Thyroid gland (tissue), 4 donors: ENCODE measurements around the gene PLXNA4.

Experiments
- POLR2A ChIP-seq, 2 donors: fragments of 450-650 bp; IDR thresholded peaks; one replicate each; pipeline ENCODE4 v1.6.1; 2017; ENCODE audit warnings: antibody characterized with exemption in 2 of 2, mild to moderate bottlenecking in 2 of 2, moderate library complexity in 1 of 2
- TF ChIP-seq, protein P1 (sequence below), 6 experiments: fragments of 200-600 bp in 3 of 6; fragments of 450-650 bp in 3 of 6; sonication (generic) in 3 of 6; IDR thresholded peaks; one replicate each; pipeline ENCODE4 v1.5.1; 2016 to 2019; ENCODE audit warnings: antibody characterized with exemption in 6 of 6, mild to moderate bottlenecking in 2 of 6, inconsistent platforms in 1 of 6, moderate library complexity in 1 of 6

DNA sequence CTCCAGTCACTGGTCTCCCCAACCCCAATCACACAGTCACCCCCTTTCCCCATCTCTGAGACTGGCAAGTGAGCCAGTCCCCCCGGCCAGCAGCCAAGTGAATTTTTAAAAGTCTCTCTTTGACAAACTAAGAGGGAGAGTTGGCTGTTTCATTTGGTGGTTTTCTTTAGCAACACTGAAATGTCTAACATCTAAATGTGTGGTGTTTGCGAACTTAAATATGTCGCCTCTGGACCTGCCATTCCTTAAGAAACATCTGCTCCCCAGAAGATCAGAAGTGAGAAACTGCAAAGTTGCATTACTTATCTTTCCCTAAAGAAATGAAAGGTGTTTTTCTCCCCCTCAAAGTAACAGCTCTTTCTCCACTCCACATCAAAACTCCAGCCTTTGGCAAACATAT is 34.7 kb upstream of the PLXNA4 start:
- TF ChIP-seq, protein P1, sequence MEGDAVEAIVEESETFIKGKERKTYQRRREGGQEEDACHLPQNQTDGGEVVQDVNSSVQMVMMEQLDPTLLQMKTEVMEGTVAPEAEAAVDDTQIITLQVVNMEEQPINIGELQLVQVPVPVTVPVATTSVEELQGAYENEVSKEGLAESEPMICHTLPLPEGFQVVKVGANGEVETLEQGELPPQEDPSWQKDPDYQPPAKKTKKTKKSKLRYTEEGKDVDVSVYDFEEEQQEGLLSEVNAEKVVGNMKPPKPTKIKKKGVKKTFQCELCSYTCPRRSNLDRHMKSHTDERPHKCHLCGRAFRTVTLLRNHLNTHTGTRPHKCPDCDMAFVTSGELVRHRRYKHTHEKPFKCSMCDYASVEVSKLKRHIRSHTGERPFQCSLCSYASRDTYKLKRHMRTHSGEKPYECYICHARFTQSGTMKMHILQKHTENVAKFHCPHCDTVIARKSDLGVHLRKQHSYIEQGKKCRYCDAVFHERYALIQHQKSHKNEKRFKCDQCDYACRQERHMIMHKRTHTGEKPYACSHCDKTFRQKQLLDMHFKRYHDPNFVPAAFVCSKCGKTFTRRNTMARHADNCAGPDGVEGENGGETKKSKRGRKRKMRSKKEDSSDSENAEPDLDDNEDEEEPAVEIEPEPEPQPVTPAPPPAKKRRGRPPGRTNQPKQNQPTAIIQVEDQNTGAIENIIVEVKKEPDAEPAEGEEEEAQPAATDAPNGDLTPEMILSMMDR (IDR thresholded peaks at IDR 0.05), result no peak
- no peak for TF ChIP-seq POLR2A (IDR thresholded peaks at IDR 0.05)
